Measurements from ENCODE around the gene CRAMP1. TPM values are rescaled to one million over a fixed set of nuclear protein-coding genes. Genes with fewer than 3 reads are reported as not detected.
A peak's percentile ranks its signal among the peaks of the same experiment; 100 is the strongest.

CRAMP1 gene
- total RNA-seq, 1 experiment from 2014 or later, result 29.7 TPM

- no peak overlapping the region for H3K4me3 Mint-ChIP-seq (ENCODE audit: low read depth, unreplicated experiment)
- TF ChIP-seq CTCF (IDR thresholded peaks at IDR 0.05; ENCODE audit: unreplicated experiment), result no peak
- peaks cover 11% of the 10 kb centered on the region for H3K4me1 Mint-ChIP-seq (ENCODE audit: low read depth, unreplicated experiment)
- DNase-seq, result no peak
- no peaks in the 10 kb centered on the region for H3K27me3 Mint-ChIP-seq (ENCODE audit: unreplicated experiment)
- H3K36me3 Mint-ChIP-seq (ENCODE audit: insufficient read depth, unreplicated experiment), result peaks cover 46% of the 10 kb centered on the region
- CTCF ChIA-PET, result interaction anchor here (0.5 kb wide), 1 partner anchor 1518 kb away, joined by 4 read pairs; no protein-coding TSS in a partner anchor
- H3K9me3 Mint-ChIP-seq (ENCODE audit: low read depth, unreplicated experiment), result no peaks in the 10 kb centered on the region
- no TSS peak for BruUV-seq (replicated peaks)
- H3K27ac Mint-ChIP-seq (ENCODE audit: unreplicated experiment), result no peak overlapping the region
- intact Hi-C loops (cut with micrococcal nuclease; ENCODE audit: unreplicated experiment), result no loop called here
These were observed 31.4 kb downstream of the CRAMP1 start for GRCh38 chr16:1643521-1643920.

- intact Hi-C loops (cut with micrococcal nuclease; ENCODE audit: unreplicated experiment), result no loop called here
- Mint-ChIP-seq H3K27me3 (ENCODE audit: unreplicated experiment) (no peaks in the 10 kb centered on the region), H3K27ac (ENCODE audit: unreplicated experiment) (peak overlapping the region; percentile 33), H3K4me3 (ENCODE audit: low read depth, unreplicated experiment) (no peak overlapping the region), H3K9me3 (ENCODE audit: low read depth, unreplicated experiment) (peaks cover 5% of the 10 kb centered on the region), H3K36me3 (ENCODE audit: insufficient read depth, unreplicated experiment) (peaks cover 43% of the 10 kb centered on the region), H3K4me1 (ENCODE audit: low read depth, unreplicated experiment) (peaks cover 11% of the 10 kb centered on the region)
- CTCF ChIA-PET, result no interaction called here
- TF ChIP-seq CTCF (IDR thresholded peaks at IDR 0.05; ENCODE audit: unreplicated experiment), result no peak
- BruUV-seq (replicated peaks), result no TSS peak
- DNase-seq, result no peak
These were observed 33.9 kb downstream of the CRAMP1 start for GRCh38 chr16:1645914-1646525.

- DNase-seq, result no peak
- CTCF ChIA-PET, result interaction anchor here (0.7 kb wide), 2 partner anchors 38 to 318 kb away, joined by 3 to 8 read pairs; no protein-coding TSS in a partner anchor
- no peak overlapping the region for H3K4me3 Mint-ChIP-seq (ENCODE audit: low read depth, unreplicated experiment)
These were observed 35.7 kb downstream of the CRAMP1 start for GRCh38 chr16:1647856-1648255.

GRCh38 chr16:1650131-1650530 lies 38.0 kb downstream of the CRAMP1 start:
- BruUV-seq (replicated peaks), result no TSS peak
- DNase-seq, result no peak

More at GRCh38 chr16:1647856-1648255, 35.7 kb downstream of the CRAMP1 start:
- intact Hi-C loops (cut with micrococcal nuclease; ENCODE audit: unreplicated experiment), result no loop called here
- no TSS peak for BruUV-seq (replicated peaks)
- Mint-ChIP-seq H3K27ac (ENCODE audit: unreplicated experiment) (no peak overlapping the region), H3K9me3 (ENCODE audit: low read depth, unreplicated experiment) (peaks cover 11% of the 10 kb centered on the region), H3K4me1 (ENCODE audit: low read depth, unreplicated experiment) (peaks cover 11% of the 10 kb centered on the region), H3K27me3 (ENCODE audit: unreplicated experiment) (no peaks in the 10 kb centered on the region), H3K36me3 (ENCODE audit: insufficient read depth, unreplicated experiment) (peaks cover 46% of the 10 kb centered on the region)
- no peak for TF ChIP-seq CTCF (IDR thresholded peaks at IDR 0.05; ENCODE audit: unreplicated experiment)

More at GRCh38 chr16:1650131-1650530, 38.0 kb downstream of the CRAMP1 start:
- Mint-ChIP-seq H3K36me3 (ENCODE audit: insufficient read depth, unreplicated experiment) (peaks cover 53% of the 10 kb centered on the region), H3K4me1 (ENCODE audit: low read depth, unreplicated experiment) (peaks cover 11% of the 10 kb centered on the region), H3K4me3 (ENCODE audit: low read depth, unreplicated experiment) (no peak overlapping the region), H3K27me3 (ENCODE audit: unreplicated experiment) (no peaks in the 10 kb centered on the region), H3K9me3 (ENCODE audit: low read depth, unreplicated experiment) (peaks cover 11% of the 10 kb centered on the region), H3K27ac (ENCODE audit: unreplicated experiment) (no peak overlapping the region)
- TF ChIP-seq CTCF (IDR thresholded peaks at IDR 0.05; ENCODE audit: unreplicated experiment), result no peak
- intact Hi-C loops (cut with micrococcal nuclease; ENCODE audit: unreplicated experiment), result no loop called here
- CTCF ChIA-PET, result interaction anchor here (0.8 kb wide), 1 partner anchor 73 kb away, joined by 3 read pairs; no protein-coding TSS in a partner anchor
